ENCODE results near the gene ALKBH4. TPM values are rescaled to one million over a fixed set of nuclear protein-coding genes. Genes with fewer than 3 reads are reported as not detected.
A peak's percentile ranks its signal among the peaks of the same experiment; 100 is the strongest.

The ALKBH4 gene
- total RNA-seq, 2 experiments from 2014 or later: 2.9 to 3.5 TPM

- peak in 1 of 14 experiments; percentile 27 for DNase-seq
- Histone ChIP-seq H3K27me3 (ENCODE audit: control insufficient read depth in 1 of 2, insufficient read depth in 2 of 2, low read length in 2 of 2) (no peaks in the 10 kb centered on the region), H3K4me3 (ENCODE audit: low read length) (no peak overlapping the region), H3K27ac (ENCODE audit: low read depth in 1 of 2, low read length in 2 of 2) (no peak overlapping the region), H3K9me3 (ENCODE audit: control insufficient read depth in 1 of 2, insufficient read depth in 1 of 2, low read length in 2 of 2) (no peaks in the 10 kb centered on the region), H3K36me3 (ENCODE audit: insufficient read depth, low read length) (peaks cover 45% of the 10 kb centered on the region), H3K4me1 (ENCODE audit: insufficient read depth, low read length) (peaks cover 21% of the 10 kb centered on the region)
- no peak for TF ChIP-seq CTCF (IDR thresholded peaks at IDR 0.05)
- intact Hi-C loops (cut with DNase I, micrococcal nuclease): loop anchor here (5.0 to 10.0 kb wide), 3 partner anchors 38 to 1385 kb away; partner anchors contain the start of genes FIS1 (in 1 of the 2), ORAI2 (in 1 of the 2) and TRIM56 (in 1 of the 2)
- no peak overlapping the region for H3K4me3 Mint-ChIP-seq
- H3K4me1 Mint-ChIP-seq (ENCODE audit: low read depth): peaks cover 19% of the 10 kb centered on the region
- no peaks in the 10 kb centered on the region for H3K27me3 Mint-ChIP-seq
- peak overlapping the region; percentile 17 for H3K27ac Mint-ChIP-seq
- CTCF ChIA-PET: no interaction called here
- peaks cover 26% of the 10 kb centered on the region for H3K36me3 Mint-ChIP-seq (ENCODE audit: low read depth)
- H3K9me3 Mint-ChIP-seq: no peaks in the 10 kb centered on the region
- POLR2A ChIA-PET: no interaction called here
- no peak for ATAC-seq (ENCODE audit: poor library complexity)
Observed at GRCh38 chr7:102469972-102470825, 5.5 kb upstream of the ALKBH4 start.

GRCh38 chr7:102469351-102469971 lies 4.8 kb upstream of the ALKBH4 start:
- POLR2A ChIA-PET: no interaction called here
- DNase-seq (peak in 1 of 14 experiments; percentile 30), ATAC-seq (ENCODE audit: poor library complexity) (no peak)
- no peak overlapping the region for H3K4me3 ChIP-seq (ENCODE audit: low read length)
- CTCF ChIA-PET: no interaction called here
- TF ChIP-seq CTCF (IDR thresholded peaks at IDR 0.05): no peak
- Mint-ChIP-seq H3K27ac (no peak overlapping the region), H3K36me3 (ENCODE audit: low read depth) (peaks cover 26% of the 10 kb centered on the region), H3K27me3 (no peaks in the 10 kb centered on the region), H3K9me3 (no peaks in the 10 kb centered on the region), H3K4me1 (ENCODE audit: low read depth) (peaks cover 19% of the 10 kb centered on the region), H3K4me3 (no peak overlapping the region)
- no peaks in the 10 kb centered on the region for H3K27me3 ChIP-seq (ENCODE audit: control insufficient read depth in 1 of 2, insufficient read depth in 2 of 2, low read length in 2 of 2)
- no peak overlapping the region for H3K27ac ChIP-seq (ENCODE audit: low read depth in 1 of 2, low read length in 2 of 2)
- peaks cover 45% of the 10 kb centered on the region for H3K36me3 ChIP-seq (ENCODE audit: insufficient read depth, low read length)
- H3K4me1 ChIP-seq (ENCODE audit: insufficient read depth, low read length): peaks cover 24% of the 10 kb centered on the region
- intact Hi-C loops (cut with DNase I, micrococcal nuclease): loop anchor here (5.0 to 10.0 kb wide), 3 partner anchors 37 to 1385 kb away; partner anchors contain the start of genes FIS1 (in 1 of the 2), ORAI2 (in 1 of the 2) and TRIM56 (in 1 of the 2)
- no peaks in the 10 kb centered on the region for H3K9me3 ChIP-seq (ENCODE audit: control insufficient read depth in 1 of 2, insufficient read depth in 1 of 2, low read length in 2 of 2)

GRCh38 chr7:102468478-102469350 lies 4.1 kb upstream of the ALKBH4 start:
- Histone ChIP-seq H3K36me3 (ENCODE audit: insufficient read depth, low read length) (peaks cover 44% of the 10 kb centered on the region), H3K4me3 (ENCODE audit: low read length) (no peak overlapping the region), H3K27me3 (ENCODE audit: control insufficient read depth in 1 of 2, insufficient read depth in 2 of 2, low read length in 2 of 2) (no peaks in the 10 kb centered on the region), H3K9me3 (ENCODE audit: control insufficient read depth in 1 of 2, insufficient read depth in 1 of 2, low read length in 2 of 2) (no peaks in the 10 kb centered on the region), H3K4me1 (ENCODE audit: insufficient read depth, low read length) (peaks cover 32% of the 10 kb centered on the region), H3K27ac (ENCODE audit: low read depth in 1 of 2, low read length in 2 of 2) (no peak overlapping the region)
- Mint-ChIP-seq H3K4me3 (no peak overlapping the region), H3K27me3 (no peaks in the 10 kb centered on the region), H3K27ac (no peak overlapping the region), H3K36me3 (ENCODE audit: low read depth) (peaks cover 25% of the 10 kb centered on the region), H3K9me3 (no peaks in the 10 kb centered on the region), H3K4me1 (ENCODE audit: low read depth) (peaks cover 26% of the 10 kb centered on the region)
- ATAC-seq (ENCODE audit: poor library complexity) (no peak), DNase-seq (no peak)
- no peak for TF ChIP-seq CTCF (IDR thresholded peaks at IDR 0.05)
- ChIA-PET POLR2A (interaction anchor here (0.9 kb wide), 1 partner anchor 53 kb away, joined by 3 read pairs; no protein-coding TSS in a partner anchor), CTCF (no interaction called here)
- intact Hi-C loops (cut with DNase I, micrococcal nuclease): loop anchor here (5.0 to 10.0 kb wide), 3 partner anchors 36 to 1384 kb away; partner anchors contain the start of genes FIS1 (in 1 of the 2), ORAI2 (in 1 of the 2) and TRIM56 (in 1 of the 2)

Measured in CD4-positive, alpha-beta T cell (primary cell).